Non-pigmented ciliary epithelial cell (primary cell): Measurements from ENCODE around the gene CAMK2N2.

Experiments used
- DNase-seq: peaks from one replicate; pipeline ENCODE4 v3.0.0-alpha.2; 2010; ENCODE audit warnings: low read depth

CAMK2N2 gene

DNA sequence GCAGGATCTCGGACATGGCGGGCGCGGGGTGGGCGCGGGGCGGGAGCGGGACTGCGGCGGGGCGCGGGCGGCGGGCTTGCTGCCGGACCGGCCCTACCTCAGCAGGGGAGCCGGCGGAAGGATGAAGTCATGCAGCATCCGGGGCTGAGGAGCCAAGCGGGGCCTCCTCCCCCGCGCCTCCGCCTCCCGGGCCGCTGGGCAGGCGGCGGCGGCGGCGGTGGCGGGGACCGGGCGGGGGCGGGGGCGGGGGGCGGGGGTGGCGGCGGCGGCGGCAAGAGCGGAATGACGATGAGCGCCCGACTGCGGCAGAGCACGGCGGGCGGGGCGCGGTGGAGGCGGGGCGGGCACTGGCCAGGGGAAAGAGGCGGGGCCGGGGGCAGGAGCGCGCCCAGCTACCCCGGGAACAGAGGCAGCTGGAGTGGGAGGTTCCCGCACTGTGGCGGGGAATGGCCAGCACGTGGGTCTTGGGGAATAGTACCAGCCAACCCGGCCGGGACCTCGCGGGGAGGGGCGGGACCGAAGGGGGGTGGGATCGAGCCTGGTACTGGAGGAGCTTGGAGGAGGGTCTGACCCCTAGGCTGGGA lies at the start of gene CAMK2N2:
CAMK2N2 (minus strand) TSS at position 284 of the 584 bp plus-strand sequence; CDS start at position 16, 268 bp downstream.
- no peak for DNase-seq

- no peak for DNase-seq
These were observed 47.4 kb upstream of the CAMK2N2 start for GRCh38 chr3:184308744-184309143.

DNA sequence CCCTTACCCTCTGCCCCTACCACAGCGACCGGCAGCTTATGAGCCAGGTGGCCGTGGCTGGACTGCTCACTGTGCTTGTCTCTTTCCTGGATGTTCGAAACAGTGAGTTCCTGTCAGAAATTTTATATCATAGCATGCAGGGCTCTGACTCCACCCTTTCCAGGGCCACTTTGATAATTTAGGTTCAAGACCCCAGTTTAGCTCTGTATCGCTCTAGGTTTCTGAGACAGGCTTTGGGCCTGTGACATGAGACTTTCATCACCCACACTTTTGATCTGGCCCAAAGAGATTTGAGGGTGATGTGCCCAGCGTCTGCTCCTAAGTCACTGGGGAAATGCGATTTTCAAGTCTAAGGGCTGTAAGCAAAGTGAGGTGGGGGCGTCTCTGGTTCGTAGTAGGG lies 46.6 kb upstream of the CAMK2N2 start:
- DNase-seq: no peak

- DNase-seq: no peak
These were observed 45.1 kb upstream of the CAMK2N2 start for GRCh38 chr3:184306341-184306972.

DNA sequence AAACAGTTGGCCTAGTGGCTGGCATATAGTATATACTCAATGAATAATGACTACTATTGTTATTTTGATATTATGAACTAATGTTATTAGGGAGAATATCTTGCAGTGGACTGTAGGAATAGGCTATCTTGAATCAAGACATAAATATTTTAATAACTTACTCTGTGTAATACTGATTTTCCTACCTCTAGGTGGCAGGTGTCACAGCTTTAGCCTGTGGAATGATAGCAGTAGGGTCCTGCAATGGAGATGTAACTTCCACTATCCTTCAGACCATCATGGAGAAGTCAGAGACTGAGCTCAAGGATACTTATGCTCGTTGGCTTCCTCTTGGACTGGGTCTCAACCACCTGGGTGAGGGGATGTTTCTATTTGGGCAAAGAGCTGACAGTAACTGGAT lies 44.2 kb upstream of the CAMK2N2 start:
- DNase-seq: no peak

DNA sequence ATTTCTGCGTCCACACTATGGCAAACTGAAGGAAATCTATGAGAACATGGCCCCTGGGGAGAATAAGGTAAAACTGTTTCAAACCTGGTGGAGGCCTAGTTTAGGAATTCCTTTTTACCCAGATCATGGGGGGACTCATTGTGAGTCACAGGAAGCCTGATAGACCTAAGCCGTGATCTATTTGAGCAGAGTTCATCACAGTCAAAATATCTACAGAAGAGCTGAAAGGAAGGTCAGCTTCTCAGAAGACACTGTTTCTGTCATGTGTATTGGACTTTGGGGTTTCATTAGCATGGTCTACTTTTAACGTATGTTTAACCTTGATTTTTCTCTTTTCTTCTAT lies 39.0 kb upstream of the CAMK2N2 start:
- DNase-seq: no peak

DNA sequence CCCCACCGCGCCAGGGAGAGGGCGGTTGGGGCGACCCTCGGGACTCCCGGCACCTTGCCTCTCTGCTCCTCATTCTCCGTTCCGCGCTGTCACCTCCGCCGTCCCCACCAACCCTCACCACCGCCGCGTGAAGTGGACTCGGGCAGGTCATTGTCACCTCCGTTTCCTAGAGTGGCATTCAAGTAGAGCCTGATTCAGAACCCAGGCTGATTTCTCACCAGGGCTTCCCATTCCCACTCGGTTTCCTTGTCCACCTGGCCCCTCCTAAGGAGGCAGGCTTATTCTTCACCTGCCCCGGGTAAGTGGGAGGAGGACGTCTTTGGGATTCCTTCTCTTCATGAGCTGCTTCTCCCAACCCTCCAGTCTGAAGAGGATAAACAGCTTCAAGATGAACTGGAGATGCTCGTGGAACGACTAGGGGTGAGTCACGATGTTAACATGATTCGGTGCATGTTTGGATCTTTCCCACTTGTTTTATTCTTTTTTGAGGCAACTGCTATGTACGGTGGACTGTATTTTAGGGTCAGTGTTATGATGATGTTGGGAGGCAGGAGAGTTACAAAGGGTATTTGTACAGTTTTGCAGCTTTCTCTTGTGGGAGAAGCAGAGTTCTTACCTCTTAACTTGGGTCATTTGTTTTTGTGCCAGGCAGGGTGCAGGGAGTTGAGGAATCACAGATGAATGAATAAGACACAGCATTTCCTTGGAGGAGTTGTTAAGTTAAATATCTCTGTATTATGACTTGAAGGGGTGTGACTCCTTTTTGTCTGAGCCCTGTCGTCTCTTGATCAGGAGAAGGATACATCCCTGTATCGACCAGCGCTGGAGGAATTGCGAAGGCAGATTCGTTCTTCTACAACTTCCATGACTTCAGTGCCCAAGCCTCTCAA lies 38.4 kb upstream of the CAMK2N2 start:
- no peak for DNase-seq

DNA sequence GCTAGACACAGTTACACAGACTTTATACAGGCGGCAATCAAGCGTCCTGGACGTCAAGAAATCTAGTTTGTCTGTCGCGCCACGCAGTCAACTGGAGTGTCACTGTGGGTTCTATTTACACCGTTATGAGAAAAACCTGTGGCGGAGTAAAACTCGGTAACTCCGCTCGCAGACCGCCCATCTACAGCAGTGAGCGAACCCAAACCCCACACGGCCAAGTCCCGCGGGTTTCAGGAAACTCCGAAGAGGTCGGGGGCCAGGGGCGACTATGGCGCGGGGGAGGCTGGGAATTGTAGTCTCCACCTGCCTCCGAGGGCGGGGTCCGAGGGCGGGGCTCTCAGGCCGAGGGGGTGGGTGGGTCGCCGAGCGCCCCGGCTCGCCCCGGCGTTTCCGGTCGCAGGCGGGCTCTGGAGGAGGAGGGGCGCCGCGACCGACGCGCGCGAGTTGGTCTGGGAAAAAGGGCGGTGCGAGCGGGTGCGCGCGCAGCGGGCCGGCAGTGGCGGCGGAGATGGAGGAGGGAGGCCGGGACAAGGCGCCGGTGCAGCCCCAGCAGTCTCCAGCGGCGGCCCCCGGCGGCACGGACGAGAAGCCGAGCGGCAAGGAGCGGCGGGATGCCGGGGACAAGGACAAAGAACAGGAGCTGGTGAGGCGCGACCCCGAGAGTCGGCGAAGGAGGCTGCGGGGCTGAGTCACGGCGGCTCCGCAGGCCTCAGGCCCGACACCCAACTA lies 37.6 kb upstream of the CAMK2N2 start, which contains the start of gene PSMD2:
PSMD2 (plus strand) TSS at position 483 of the 729 bp plus-strand sequence; CDS start at position 509, 26 bp downstream.
- peak; percentile 67 for DNase-seq

GRCh38 chr3:184296616-184297015 lies 35.3 kb upstream of the CAMK2N2 start:
- no peak for DNase-seq

DNA sequence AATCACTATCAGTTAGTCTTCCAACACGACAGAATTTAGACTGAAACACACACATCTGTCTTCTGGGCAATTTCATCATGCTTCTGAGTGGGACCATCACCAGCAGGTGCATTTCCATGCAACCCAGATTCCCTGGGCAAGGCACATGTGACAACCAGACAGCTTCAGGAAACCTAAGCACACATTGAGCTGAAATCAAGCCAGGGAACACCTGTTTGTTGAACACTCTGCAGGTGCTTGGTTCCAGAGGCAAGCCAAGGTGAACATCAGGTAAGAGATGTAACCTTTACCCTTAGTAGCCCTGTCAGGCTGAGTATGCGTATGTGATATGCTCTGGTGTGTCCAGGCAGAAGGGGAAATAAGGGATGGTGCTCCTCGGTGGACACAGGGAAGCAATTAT lies 34.4 kb upstream of the CAMK2N2 start:
- DNase-seq: no peak

GRCh38 chr3:184291738-184292445 lies 30.5 kb upstream of the CAMK2N2 start:
- no peak for DNase-seq

- no peak for DNase-seq
These were observed 29.8 kb upstream of the CAMK2N2 start for GRCh38 chr3:184291044-184291737.

DNA sequence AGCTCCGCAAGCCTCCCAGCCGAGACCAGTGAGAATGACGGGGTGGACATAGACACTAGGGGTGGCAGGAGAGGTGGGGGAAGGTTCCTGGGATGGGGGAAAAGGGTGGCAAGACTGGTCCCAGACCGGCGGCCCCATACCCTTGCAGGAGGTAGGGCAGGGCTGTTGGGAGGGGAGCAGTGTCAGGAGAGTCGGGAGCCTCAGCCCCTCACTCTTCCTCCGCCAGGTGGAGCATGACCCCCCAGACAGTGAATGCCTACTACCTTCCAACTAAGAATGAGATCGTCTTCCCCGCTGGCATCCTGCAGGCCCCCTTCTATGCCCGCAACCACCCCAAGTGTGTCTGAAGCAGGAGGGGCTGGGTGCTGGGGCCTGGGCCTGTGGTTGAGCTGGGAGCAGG lies 29.0 kb upstream of the CAMK2N2 start:
- no peak for DNase-seq

- no peak for DNase-seq
These were observed 28.1 kb upstream of the CAMK2N2 start for GRCh38 chr3:184289426-184289938.

DNA sequence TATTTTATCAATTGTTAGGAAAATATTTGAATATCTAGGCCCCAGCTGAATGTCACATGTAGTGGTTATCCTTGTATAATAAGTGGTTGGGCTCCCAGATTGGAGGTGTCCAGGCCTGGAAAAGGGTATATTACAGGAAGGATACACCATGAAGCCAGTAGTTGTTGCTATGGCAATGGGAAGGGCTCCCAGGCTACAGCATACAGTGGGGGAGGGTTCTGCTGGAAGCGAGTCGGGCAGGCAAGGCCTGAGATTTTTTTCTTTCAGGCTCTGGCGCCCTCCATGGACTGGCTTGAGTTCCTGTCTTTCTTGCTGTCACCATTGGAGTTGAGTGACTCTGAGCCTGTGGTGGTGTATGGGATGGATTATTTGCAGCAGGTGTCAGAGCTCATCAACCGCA lies 23.3 kb upstream of the CAMK2N2 start:
- no peak for DNase-seq

- no peak for DNase-seq
These were observed 22.3 kb upstream of the CAMK2N2 start for GRCh38 chr3:184283681-184284080.

DNA sequence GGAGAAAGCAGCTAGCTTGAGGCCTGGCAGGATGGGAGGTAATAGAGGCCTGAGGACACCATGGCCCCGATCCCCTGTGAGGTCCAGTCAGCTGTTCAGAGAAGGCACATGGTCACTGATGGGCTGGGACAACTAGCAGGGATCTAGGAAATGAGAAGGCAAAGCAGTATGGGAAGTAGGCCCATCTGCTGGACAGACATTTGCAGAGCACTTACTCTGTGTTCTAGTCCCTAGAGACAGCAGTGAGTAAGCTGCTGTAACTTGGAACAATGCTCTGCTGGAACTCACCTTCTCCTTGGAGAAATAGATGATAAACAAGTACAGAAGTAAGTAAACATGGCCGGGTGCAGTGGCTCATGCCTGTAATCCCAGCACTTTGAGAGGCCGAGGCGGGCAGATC lies 21.6 kb upstream of the CAMK2N2 start:
- no peak for DNase-seq

DNA sequence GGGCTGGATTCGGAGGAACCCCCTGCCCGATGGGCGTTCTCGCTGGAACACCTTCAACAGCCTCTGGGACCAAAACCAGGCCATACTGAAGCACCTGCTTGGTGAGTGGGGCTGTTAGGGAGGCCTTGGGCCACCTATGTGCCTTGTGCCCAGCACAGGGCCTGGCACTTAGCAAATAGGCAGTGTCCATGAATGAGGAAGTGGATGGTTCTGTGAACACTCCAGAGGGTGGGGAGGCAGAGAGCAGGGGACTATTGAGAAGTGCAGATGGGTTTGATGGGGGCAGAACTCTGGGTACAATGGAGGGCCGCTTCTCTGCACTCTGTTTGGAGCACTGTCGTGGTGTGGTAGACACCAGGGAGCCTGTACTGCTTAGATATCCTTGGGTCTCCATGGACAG lies 16.0 kb upstream of the CAMK2N2 start:
- no peak for DNase-seq

DNA sequence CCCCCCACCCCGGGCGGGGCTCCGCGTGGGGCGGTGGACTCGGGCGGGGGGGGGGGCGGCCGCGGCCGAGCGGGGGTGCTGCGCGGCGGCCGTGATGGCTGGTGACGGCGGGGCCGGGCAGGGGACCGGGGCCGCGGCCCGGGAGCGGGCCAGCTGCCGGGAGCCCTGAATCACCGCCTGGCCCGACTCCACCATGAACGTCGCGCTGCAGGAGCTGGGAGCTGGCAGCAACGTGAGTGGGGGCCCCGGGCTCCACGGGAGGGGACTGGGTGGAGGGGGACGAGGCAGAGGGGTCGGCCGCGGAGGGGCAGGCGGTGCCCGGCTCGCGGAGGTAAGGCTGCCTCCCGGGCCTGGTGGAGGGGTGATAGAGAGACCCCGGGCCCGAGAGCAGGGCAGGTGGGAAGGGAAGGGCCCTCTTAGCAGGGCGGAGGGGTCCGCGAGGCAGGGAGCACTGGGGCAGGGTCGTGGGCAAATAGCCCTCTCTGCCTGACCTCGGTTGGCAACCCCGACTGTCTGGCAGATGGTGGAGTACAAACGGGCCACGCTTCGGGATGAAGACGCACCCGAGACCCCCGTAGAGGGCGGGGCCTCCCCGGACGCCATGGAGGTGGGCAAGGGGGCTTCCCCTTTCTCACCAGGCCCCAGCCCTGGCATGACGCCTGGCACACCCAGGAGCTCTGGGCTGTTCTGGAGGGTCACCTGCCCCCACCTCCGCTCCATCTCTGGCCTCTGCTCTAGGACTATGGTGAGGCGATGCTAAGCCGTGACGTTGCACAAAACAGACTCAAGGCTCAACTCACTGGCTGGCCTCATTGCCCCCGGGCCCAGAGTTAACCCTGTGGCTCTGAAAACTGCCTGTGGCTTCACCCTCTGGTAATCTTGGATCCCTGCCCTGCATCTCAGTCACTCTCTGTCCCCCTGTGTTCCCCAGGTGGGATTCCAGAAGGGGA lies 14.9 kb upstream of the CAMK2N2 start, which contains the start of gene ECE2:
ECE2 (plus strand) TSS at position 62 of the 950 bp plus-strand sequence; CDS start at position 194, 132 bp downstream.
- DNase-seq: no peak

- DNase-seq: no peak
These were observed 14.0 kb upstream of the CAMK2N2 start for GRCh38 chr3:184275381-184275701.
